HG03095 (cell line): ENCODE data around the gene NINJ1.
A peak's percentile ranks its signal among the peaks of the same experiment; 100 is the strongest.
"Not testable (repeated sequence)": the region's sequence is repeated elsewhere in the genome, so short reads cannot be mapped to it uniquely, and the experiment has no call there.

Experiments used
- ATAC-seq: cut with Tn5 transposase; IDR thresholded peaks from one replicate; pipeline ENCODE4 v1.9.1; 2021; ENCODE audit warnings: moderate library complexity; ENCODE audit not compliant: unreplicated experiment

NINJ1 gene

GRCh38 chr9:93161786-93162562, 27.9 kb upstream of the NINJ1 start:
- no peak for ATAC-seq

- peak; percentile 90 for ATAC-seq
Observed at GRCh38 chr9:93159601-93160471, 25.8 kb upstream of the NINJ1 start.

GRCh38 chr9:93156475-93157008, 22.5 kb upstream of the NINJ1 start:
- ATAC-seq: peak; percentile 57

- no peak for ATAC-seq
Observed at GRCh38 chr9:93155716-93156474, 21.8 kb upstream of the NINJ1 start.

GRCh38 chr9:93154293-93154903, 20.3 kb upstream of the NINJ1 start:
- no peak for ATAC-seq

- ATAC-seq: no peak
Observed at GRCh38 chr9:93151097-93151784, 17.2 kb upstream of the NINJ1 start.

- no peak for ATAC-seq
Observed at GRCh38 chr9:93149361-93149760, 15.3 kb upstream of the NINJ1 start.

- ATAC-seq: no peak
Observed at GRCh38 chr9:93148721-93149120, 14.7 kb upstream of the NINJ1 start.

GRCh38 chr9:93147632-93148031, 13.6 kb upstream of the NINJ1 start:
- ATAC-seq: no peak

- ATAC-seq: not testable (repeated sequence)
Observed at GRCh38 chr9:93146696-93147095, 12.6 kb upstream of the NINJ1 start.

GRCh38 chr9:93143830-93144530, 9.9 kb upstream of the NINJ1 start:
- no peak for ATAC-seq

- no peak for ATAC-seq
Observed at GRCh38 chr9:93141771-93142483, 7.9 kb upstream of the NINJ1 start.

GRCh38 chr9:93139365-93140182, 5.5 kb upstream of the NINJ1 start:
- ATAC-seq: no peak

GRCh38 chr9:93138171-93138764, 4.2 kb upstream of the NINJ1 start:
- ATAC-seq: no peak

- ATAC-seq: no peak
Observed at GRCh38 chr9:93137362-93137761, 3.3 kb upstream of the NINJ1 start.

GRCh38 chr9:93136011-93136440, 2.0 kb upstream of the NINJ1 start:
- no peak for ATAC-seq

- no peak for ATAC-seq
Observed at GRCh38 chr9:93134740-93135444, 841 bp upstream of the NINJ1 start.
